Measurements from ENCODE around the gene MMEL1. TPM values are rescaled to one million over a fixed set of nuclear protein-coding genes. Genes with fewer than 3 reads are reported as not detected.

MMEL1 gene
- total RNA-seq, 2 donors from 2014 or later, result 4.6 to 13.6 TPM

GRCh38 chr1:2639607-2640521 lies 7.0 kb upstream of the MMEL1 start:
- Histone ChIP-seq H3K27me3 (replicated peaks; ENCODE audit: insufficient read depth) (peaks cover 3% of the 10 kb centered on the region), H3K27ac (no peak overlapping the region), H3K36me3 (no peaks in the 10 kb centered on the region), H3K9me3 (no peaks in the 10 kb centered on the region), H3K4me3 (no peak overlapping the region), H3K4me1 (replicated peaks) (peaks cover 5% of the 10 kb centered on the region)
- no peak for DNase-seq (ENCODE audit: low spot score)
- TF ChIP-seq CTCF (IDR thresholded peaks at IDR 0.05), result no peak
- no peak for TF ChIP-seq POLR2A (IDR thresholded peaks at IDR 0.05)
- TF ChIP-seq POLR2AphosphoS5 (IDR thresholded peaks at IDR 0.05), result no peak
- WGBS, result 68% methylated on average over 26 of the region's 26 CpGs
- intact Hi-C loops (cut with DNase I), result loop anchor here (5.0 to 10.0 kb wide), 2 partner anchors 53 to 225 kb away; partner anchors contain the start of genes PEX10 and PRXL2B

GRCh38 chr1:2639203-2639602 lies 6.4 kb upstream of the MMEL1 start:
- Histone ChIP-seq H3K9me3 (no peaks in the 10 kb centered on the region), H3K4me1 (replicated peaks) (peaks cover 5% of the 10 kb centered on the region), H3K36me3 (no peaks in the 10 kb centered on the region), H3K27me3 (replicated peaks; ENCODE audit: insufficient read depth) (peaks cover 3% of the 10 kb centered on the region), H3K4me3 (no peak overlapping the region), H3K27ac (no peak overlapping the region)
- 63% methylated on average over 6 of the region's 11 CpGs for WGBS
- intact Hi-C loops (cut with DNase I), result no loop called here
- DNase-seq (ENCODE audit: low spot score), result no peak
- TF ChIP-seq POLR2AphosphoS5 (IDR thresholded peaks at IDR 0.05) (no peak), POLR2A (IDR thresholded peaks at IDR 0.05) (no peak), CTCF (IDR thresholded peaks at IDR 0.05) (no peak)

GRCh38 chr1:2638466-2639115 lies 5.8 kb upstream of the MMEL1 start:
- no peak for TF ChIP-seq POLR2AphosphoS5 (IDR thresholded peaks at IDR 0.05)
- TF ChIP-seq POLR2A (IDR thresholded peaks at IDR 0.05), result no peak
- TF ChIP-seq CTCF (IDR thresholded peaks at IDR 0.05), result no peak
- no peak overlapping the region for H3K27ac ChIP-seq
- no peak overlapping the region for H3K4me3 ChIP-seq
- 72% methylated on average over 16 of the region's 16 CpGs for WGBS
- peaks cover 3% of the 10 kb centered on the region for H3K27me3 ChIP-seq (replicated peaks; ENCODE audit: insufficient read depth)
- H3K4me1 ChIP-seq (replicated peaks), result peaks cover 5% of the 10 kb centered on the region
- H3K36me3 ChIP-seq, result no peaks in the 10 kb centered on the region
- no peaks in the 10 kb centered on the region for H3K9me3 ChIP-seq
- DNase-seq (ENCODE audit: low spot score), result no peak
- intact Hi-C loops (cut with DNase I), result no loop called here

GRCh38 chr1:2637442-2638145 lies 4.8 kb upstream of the MMEL1 start:
- 66% methylated on average over 10 of the region's 10 CpGs for WGBS
- Histone ChIP-seq H3K9me3 (no peaks in the 10 kb centered on the region), H3K27me3 (replicated peaks; ENCODE audit: insufficient read depth) (peaks cover 3% of the 10 kb centered on the region), H3K4me1 (replicated peaks) (peaks cover 5% of the 10 kb centered on the region), H3K36me3 (no peaks in the 10 kb centered on the region), H3K4me3 (no peak overlapping the region), H3K27ac (no peak overlapping the region)
- no peak for TF ChIP-seq POLR2AphosphoS5 (IDR thresholded peaks at IDR 0.05)
- TF ChIP-seq POLR2A (IDR thresholded peaks at IDR 0.05), result no peak
- no peak for TF ChIP-seq CTCF (IDR thresholded peaks at IDR 0.05)
- intact Hi-C loops (cut with DNase I), result no loop called here
- no peak for DNase-seq (ENCODE audit: low spot score)

Measured in prostate gland (tissue), 2 donors.